WTC11 (cell line): ENCODE results near the gene ATN1. TPM values are rescaled to one million over a fixed set of nuclear protein-coding genes. Genes with fewer than 3 reads are reported as not detected.

ENCODE experiments used
- ATAC-seq: fragments of 200-7000 bp; cut with Tn5 transposase; 2 replicates; pipeline ENCODE4 v1.10.0; 2021; ENCODE audit warnings: mild to moderate bottlenecking, moderate library complexity
- CTCF ChIA-PET: fragments of 300-600 bp; sonication (Branson Sonifier 250); formaldehyde crosslinking; loops from one replicate; lab custom pipeline; 2021; ENCODE audit warnings: antibody characterized with exemption; lab: Charles Lee
- POLR2A ChIA-PET: fragments of 350-600 bp; sonication (Branson Sonifier 250); formaldehyde crosslinking; loops from one replicate; lab custom pipeline; 2021; ENCODE audit warnings: antibody characterized with exemption; lab: Charles Lee
- DNase-seq: peaks from one replicate; pipeline ENCODE4 v3.0.0; 2021; ENCODE audit warnings: low spot score
- H3K27ac Mint-ChIP-seq: 2 replicates; pipeline ENCODE4 v1.8.0; 2021; ENCODE audit warnings: mixed read lengths
- H3K27me3 Mint-ChIP-seq: 2 replicates; pipeline ENCODE4 v1.8.0; 2021; ENCODE audit warnings: low read depth, mild to moderate bottlenecking, moderate library complexity, mixed read lengths
- H3K36me3 Mint-ChIP-seq: 2 replicates; pipeline ENCODE4 v1.8.0; 2021; ENCODE audit warnings: mixed read lengths
- H3K4me1 Mint-ChIP-seq: 2 replicates; pipeline ENCODE4 v1.8.0; 2022; ENCODE audit warnings: mixed read lengths
- H3K4me3 Mint-ChIP-seq: 2 replicates; pipeline ENCODE4 v1.8.0; 2021; ENCODE audit warnings: mild to moderate bottlenecking, moderate library complexity, mixed read lengths
- H3K9me3 Mint-ChIP-seq: 2 replicates; pipeline ENCODE4 v1.8.0; 2021; ENCODE audit warnings: mixed read lengths
- AR ChIP-seq: fragments of 250-450 bp; sonication (Bioruptor Pico); IDR thresholded peaks from 2 replicates; pipeline ENCODE4 v1.9.0; 2021; ENCODE audit warnings: mild to moderate bottlenecking
- ARID4B ChIP-seq: sonication (generic); formaldehyde crosslinking; IDR thresholded peaks from 2 replicates; pipeline ENCODE4 v1.8.0; 2023; ENCODE audit warnings: missing genetic modification reagents, mild to moderate bottlenecking, borderline replicate concordance
- ATF2 ChIP-seq: sonication (generic); formaldehyde crosslinking; IDR thresholded peaks from 2 replicates; pipeline ENCODE4 v1.8.1; 2022; ENCODE audit warnings: low read depth, missing genetic modification reagents, borderline replicate concordance
- FOXP1 ChIP-seq: sonication (generic); formaldehyde crosslinking; IDR thresholded peaks from 2 replicates; pipeline ENCODE4 v1.8.0; 2022; ENCODE audit warnings: missing genetic modification reagents, mild to moderate bottlenecking, moderate library complexity, borderline replicate concordance
- MAX ChIP-seq: sonication (generic); formaldehyde crosslinking; IDR thresholded peaks from 2 replicates; pipeline ENCODE4 v1.8.0; 2022; ENCODE audit warnings: mild to moderate bottlenecking, missing genetic modification reagents
- NFYB ChIP-seq: sonication (generic); formaldehyde crosslinking; conservative IDR thresholded peaks from 2 replicates; pipeline ENCODE4 v1.8.0; 2022; ENCODE audit warnings: low read depth, missing genetic modification reagents
- OVOL2 ChIP-seq: fragments of 250-450 bp; sonication (Bioruptor Pico); IDR thresholded peaks from 2 replicates; pipeline ENCODE4 v1.9.0; 2021; ENCODE audit warnings: mild to moderate bottlenecking, borderline replicate concordance
- RELA ChIP-seq: sonication (generic); formaldehyde crosslinking; IDR thresholded peaks from 2 replicates; pipeline ENCODE4 v1.8.1; 2022; ENCODE audit warnings: missing genetic modification reagents, mild to moderate bottlenecking, borderline replicate concordance
- RORB ChIP-seq: fragments of 250-450 bp; sonication (Bioruptor Pico); IDR thresholded peaks from 2 replicates; pipeline ENCODE4 v1.9.0; 2021; ENCODE audit warnings: mild to moderate bottlenecking
- SMAD3 ChIP-seq: sonication (generic); formaldehyde crosslinking; IDR thresholded peaks from 2 replicates; pipeline ENCODE4 v1.8.0; 2022; ENCODE audit warnings: missing genetic modification reagents, mild to moderate bottlenecking, borderline replicate concordance
- SP1 ChIP-seq: sonication (generic); formaldehyde crosslinking; conservative IDR thresholded peaks from 2 replicates; pipeline ENCODE4 v1.8.1; 2022; ENCODE audit warnings: missing genetic modification reagents
- TEAD4 ChIP-seq: sonication (generic); formaldehyde crosslinking; IDR thresholded peaks from 2 replicates; pipeline ENCODE4 v1.8.0; 2022; ENCODE audit warnings: mild to moderate bottlenecking, missing genetic modification reagents
- TP53 ChIP-seq: sonication (generic); formaldehyde crosslinking; IDR thresholded peaks from 2 replicates; pipeline ENCODE4 v1.8.1; 2023; ENCODE audit warnings: mild to moderate bottlenecking, missing genetic modification reagents
- ZBTB43 ChIP-seq: sonication (generic); formaldehyde crosslinking; IDR thresholded peaks from 2 replicates; pipeline ENCODE4 v1.8.1; 2023; ENCODE audit warnings: mild to moderate bottlenecking, missing genetic modification reagents
- ZNF232 ChIP-seq: sonication (generic); formaldehyde crosslinking; IDR thresholded peaks from 2 replicates; pipeline ENCODE4 v1.8.0; 2022; ENCODE audit warnings: mild to moderate bottlenecking, missing genetic modification reagents
- ZNF317 ChIP-seq: sonication (generic); formaldehyde crosslinking; IDR thresholded peaks from 2 replicates; pipeline ENCODE4 v1.8.1; 2023; ENCODE audit warnings: low read depth, mild to moderate bottlenecking, moderate library complexity, missing genetic modification reagents, borderline replicate concordance
- ZNF423 ChIP-seq: fragments of 250-450 bp; sonication (Bioruptor Pico); IDR thresholded peaks from 2 replicates; pipeline ENCODE4 v2.1.2; 2022; ENCODE audit warnings: mild to moderate bottlenecking, moderate library complexity
- ZNF671 ChIP-seq: fragments of 250-450 bp; sonication (Bioruptor Pico); IDR thresholded peaks from 2 replicates; pipeline ENCODE4 v1.8.0; 2021; ENCODE audit warnings: mild to moderate bottlenecking
- total RNA-seq: library from RNA; stranded (reverse); gene quantifications from 3 replicates; pipeline ENCODE4 v1.2.3, GENCODE V29; 2021
- TF ChIP-seq, protein P1 (sequence below): sonication (generic); formaldehyde crosslinking; IDR thresholded peaks from 2 replicates; pipeline ENCODE4 v1.8.0; 2022; ENCODE audit warnings: mild to moderate bottlenecking, missing genetic modification reagents
- TF ChIP-seq, protein P2 (sequence below): sonication (generic); formaldehyde crosslinking; IDR thresholded peaks from 2 replicates; pipeline ENCODE4 v1.8.1; 2023; ENCODE audit warnings: mild to moderate bottlenecking, missing genetic modification reagents, moderate library complexity

Gene ATN1
- total RNA-seq, 1 experiment from 2014 or later = 87.1 TPM

GRCh38 chr12:6899427-6899826 lies 28.3 kb upstream of the ATN1 start:
- TF ChIP-seq MAX (CRISPR knock-in tag) (no peak), SP1 (CRISPR knock-in tag) (no peak), RELA (CRISPR knock-in tag) (no peak), OVOL2 (no peak), FOXP1 (CRISPR knock-in tag) (no peak), ATF2 (CRISPR knock-in tag) (no peak), ZNF317 (no peak), TEAD4 (no peak), ZNF671 (CRISPR knock-in tag) (no peak), ZNF423 (no peak), SMAD3 (no peak), ARID4B (no peak)
- TF ChIP-seq, protein P1, sequence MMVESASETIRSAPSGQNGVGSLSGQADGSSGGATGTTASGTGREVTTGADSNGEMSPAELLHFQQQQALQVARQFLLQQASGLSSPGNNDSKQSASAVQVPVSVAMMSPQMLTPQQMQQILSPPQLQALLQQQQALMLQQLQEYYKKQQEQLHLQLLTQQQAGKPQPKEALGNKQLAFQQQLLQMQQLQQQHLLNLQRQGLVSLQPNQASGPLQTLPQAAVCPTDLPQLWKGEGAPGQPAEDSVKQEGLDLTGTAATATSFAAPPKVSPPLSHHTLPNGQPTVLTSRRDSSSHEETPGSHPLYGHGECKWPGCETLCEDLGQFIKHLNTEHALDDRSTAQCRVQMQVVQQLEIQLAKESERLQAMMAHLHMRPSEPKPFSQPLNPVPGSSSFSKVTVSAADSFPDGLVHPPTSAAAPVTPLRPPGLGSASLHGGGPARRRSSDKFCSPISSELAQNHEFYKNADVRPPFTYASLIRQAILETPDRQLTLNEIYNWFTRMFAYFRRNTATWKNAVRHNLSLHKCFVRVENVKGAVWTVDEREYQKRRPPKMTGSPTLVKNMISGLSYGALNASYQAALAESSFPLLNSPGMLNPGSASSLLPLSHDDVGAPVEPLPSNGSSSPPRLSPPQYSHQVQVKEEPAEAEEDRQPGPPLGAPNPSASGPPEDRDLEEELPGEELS (CRISPR knock-in tag) = no peak
- ChIA-PET CTCF (interaction anchor here (0.9 to 1.5 kb wide), 3 partner anchors 8 to 38 kb away, joined by 4 to 5 read pairs (median 4); no protein-coding TSS in a partner anchor), POLR2A (no interaction called here)
- Mint-ChIP-seq H3K36me3 (no peaks in the 10 kb centered on the region), H3K4me3 (no peak overlapping the region), H3K27me3 (peaks cover 4% of the 10 kb centered on the region), H3K27ac (no peak overlapping the region), H3K4me1 (peaks cover 12% of the 10 kb centered on the region), H3K9me3 (no peaks in the 10 kb centered on the region)
- DNase-seq (no peak), ATAC-seq (no peak)

GRCh38 chr12:6899837-6900519 lies 27.8 kb upstream of the ATN1 start:
- peaks cover 12% of the 10 kb centered on the region for H3K4me1 Mint-ChIP-seq
- H3K4me3 Mint-ChIP-seq = no peak overlapping the region
- H3K27me3 Mint-ChIP-seq = peaks cover 2% of the 10 kb centered on the region
- H3K36me3 Mint-ChIP-seq = no peaks in the 10 kb centered on the region
- peak; percentile 56 for DNase-seq
- ChIA-PET POLR2A (no interaction called here), CTCF (interaction anchor here (0.9 to 1.5 kb wide), 3 partner anchors 9 to 38 kb away, joined by 4 to 5 read pairs (median 4); no protein-coding TSS in a partner anchor)
- H3K27ac Mint-ChIP-seq = no peak overlapping the region
- H3K9me3 Mint-ChIP-seq = no peaks in the 10 kb centered on the region
- ATAC-seq = no peak
- TF ChIP-seq, protein P2, sequence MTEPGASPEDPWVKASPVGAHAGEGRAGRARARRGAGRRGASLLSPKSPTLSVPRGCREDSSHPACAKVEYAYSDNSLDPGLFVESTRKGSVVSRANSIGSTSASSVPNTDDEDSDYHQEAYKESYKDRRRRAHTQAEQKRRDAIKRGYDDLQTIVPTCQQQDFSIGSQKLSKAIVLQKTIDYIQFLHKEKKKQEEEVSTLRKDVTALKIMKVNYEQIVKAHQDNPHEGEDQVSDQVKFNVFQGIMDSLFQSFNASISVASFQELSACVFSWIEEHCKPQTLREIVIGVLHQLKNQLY (CRISPR knock-in tag) = no peak
- TF ChIP-seq RORB (CRISPR knock-in tag) = no peak
- no peak for TF ChIP-seq ZNF232 (CRISPR knock-in tag)
- TF ChIP-seq AR (CRISPR knock-in tag) = no peak
- no peak for TF ChIP-seq NFYB (CRISPR knock-in tag)
- no peak for TF ChIP-seq MAX (CRISPR knock-in tag)
- TF ChIP-seq ZBTB43 (CRISPR knock-in tag) = no peak
- no peak for TF ChIP-seq TP53 (CRISPR knock-in tag)
